K562 treated with DMSO at 1 percent for 4 hours (cell line): ENCODE measurements around the gene RPS16. TPM values are rescaled to one million over a fixed set of nuclear protein-coding genes. Genes with fewer than 3 reads are reported as not detected.

Experiments used
- total RNA-seq: library from RNA; unstranded; fragments of 300-600 nt; gene quantifications from 2 replicates; pipeline ENCODE4 v1.2.3, GENCODE V29; 2022; ENCODE audit not compliant: insufficient read depth

RPS16 gene
- total RNA-seq = 9,929 and 11,096 TPM in 2 replicates

GRCh38 chr19:39435499-39436349 is at the start of gene RPS16:
RPS16 (minus strand) TSS chr19:39435949; CDS start chr19:39435895, 54 bp downstream.

GRCh38 chr19:39480337-39481228 is 44.8 kb upstream of the RPS16 start, which contains the start of gene TIMM50:
TIMM50 (plus strand) TSS chr19:39480838; CDS start chr19:39480854, 16 bp downstream.

DNA sequence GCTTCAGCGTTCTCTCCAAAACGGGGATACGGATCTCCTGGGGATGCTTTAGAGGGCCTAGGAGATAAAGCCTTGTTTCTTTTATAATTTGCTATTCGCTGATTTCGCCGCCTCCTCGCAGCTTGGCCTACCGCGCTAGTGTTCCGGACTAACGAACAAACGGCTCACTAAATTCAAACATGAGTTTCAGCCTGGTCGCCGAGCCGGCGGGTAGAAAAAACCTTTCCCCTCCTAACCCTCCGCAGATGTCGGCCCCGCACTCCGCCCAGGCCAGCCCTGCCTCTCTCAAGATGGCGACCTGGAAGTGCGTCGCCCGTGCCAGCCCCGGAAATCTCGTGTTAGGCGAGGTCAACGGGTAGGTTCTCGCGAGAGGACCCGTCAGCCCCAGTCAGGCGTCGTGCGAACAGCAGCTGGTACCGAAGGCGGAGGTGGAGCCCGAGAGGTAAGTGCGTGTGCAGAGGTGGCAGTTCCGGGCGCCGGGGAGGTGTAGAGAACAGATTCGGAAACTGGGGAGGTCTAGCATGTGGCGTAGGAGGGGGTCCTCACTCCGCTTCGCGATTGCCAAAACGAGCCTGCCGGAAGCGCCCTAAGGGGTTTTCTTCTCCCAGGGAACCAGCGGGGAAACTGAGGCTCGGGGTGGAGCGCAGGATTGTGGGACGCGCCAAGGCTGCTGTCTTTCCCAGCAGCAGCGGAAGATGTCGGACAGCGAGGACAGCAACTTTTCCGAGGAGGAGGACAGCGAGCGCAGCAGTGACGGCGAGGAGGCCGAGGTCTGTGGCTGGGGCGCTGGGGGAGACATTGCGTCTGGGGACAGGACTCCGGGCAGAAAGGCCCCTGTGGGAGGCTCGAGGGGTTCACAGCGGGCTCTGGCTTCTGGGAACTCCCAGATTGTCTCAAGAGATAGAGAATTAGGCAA is 9.7 kb upstream of the RPS16 start, which contains the start of gene SUPT5H:
TSS of gene SUPT5H (plus strand) at position 387 of the 916 bp plus-strand sequence. CDS start at position 696, 309 bp downstream.

GRCh38 chr19:39412100-39412866 is 23.5 kb downstream of the RPS16 start, which contains the start of gene PLEKHG2:
PLEKHG2 (plus strand) TSS chr19:39412669; CDS start chr19:39414087, 1,418 bp downstream.

GRCh38 chr19:39406656-39407409 is 28.9 kb downstream of the RPS16 start, which contains the start of gene ZFP36:
ZFP36 (plus strand) TSS chr19:39406847; CDS start chr19:39406905, 58 bp downstream.

GRCh38 chr19:39390751-39391437 is 44.9 kb downstream of the RPS16 start, which contains the start of the genes MED29 and PAF1:
MED29 (plus strand) TSS chr19:39391378; CDS start chr19:39391423, 45 bp downstream.
PAF1 (minus strand) TSS chr19:39391106; CDS start chr19:39390864, 242 bp downstream.

Other genes starting within 250 kb of the RPS16 start
- not detected in 2 replicates for gene NCCRP1, start 239.0 kb downstream of the RPS16 start, total RNA-seq
- gene SYCN, start 231.7 kb downstream of the RPS16 start, total RNA-seq = not detected in 2 replicates
- not detected in 2 replicates for gene IFNL3, start 190.9 kb downstream of the RPS16 start, total RNA-seq
- not detected in 2 replicates for gene IFNL4, start 187.1 kb downstream of the RPS16 start, total RNA-seq
- not detected in 2 replicates for gene IFNL2, start 167.6 kb downstream of the RPS16 start, total RNA-seq
- not detected in 2 replicates for gene IFNL1, start 139.5 kb downstream of the RPS16 start, total RNA-seq
- 4.1 and 6.5 TPM in 2 replicates for gene LRFN1, start 115.1 kb downstream of the RPS16 start, total RNA-seq
- 94.0 and 163 TPM in 2 replicates for gene GMFG, start 99.9 kb downstream of the RPS16 start, total RNA-seq
- 89.5 and 108 TPM in 2 replicates for gene SAMD4B, start 93.5 kb downstream of the RPS16 start, total RNA-seq
- 35.4 and 44.9 TPM in 2 replicates for gene PAF1, start 44.8 kb downstream of the RPS16 start, total RNA-seq
- gene MED29, start 44.6 kb downstream of the RPS16 start, total RNA-seq = 16.7 and 17.5 TPM in 2 replicates
- gene ZFP36, start 29.1 kb downstream of the RPS16 start, total RNA-seq = 20.2 and 24.1 TPM in 2 replicates
- 4.4 and 20.7 TPM in 2 replicates for gene PLEKHG2, start 23.3 kb downstream of the RPS16 start, total RNA-seq
- gene SUPT5H, start 9.6 kb upstream of the RPS16 start, total RNA-seq = 106 and 123 TPM in 2 replicates
- gene TIMM50, start 44.9 kb upstream of the RPS16 start, total RNA-seq = 111 and 116 TPM in 2 replicates
- 0.81 TPM in 1 of 2 replicates, not detected in the other for gene DLL3, start 63.0 kb upstream of the RPS16 start, total RNA-seq
- gene SELENOV, start 79.2 kb upstream of the RPS16 start, total RNA-seq = not detected in 2 replicates
- gene EID2B, start 96.9 kb upstream of the RPS16 start, total RNA-seq = 5.0 and 31.6 TPM in 2 replicates
- 16.5 and 18.2 TPM in 2 replicates for gene EID2, start 104.2 kb upstream of the RPS16 start, total RNA-seq
- 6.6 TPM in 1 of 2 replicates, not detected in the other for gene LGALS13, start 166.6 kb upstream of the RPS16 start, total RNA-seq
- not detected in 2 replicates for gene LGALS16, start 220.0 kb upstream of the RPS16 start, total RNA-seq